LNCaP clone FGC (cell line): ENCODE measurements around the gene ZNF730.
"Not testable (repeated sequence)": the region's sequence is repeated elsewhere in the genome, so short reads cannot be mapped to it uniquely, and the experiment has no call there.

Experiments
- DNase-seq: peaks from one replicate; pipeline ENCODE4 v3.0.0-alpha.2; 2011; ENCODE audit warnings: low read depth
- H3K4me3 ChIP-seq: 2 replicates; pipeline ENCODE4 v1.5.1; 2011; ENCODE audit warnings: mild to moderate bottlenecking, low read depth, low read length, control low read depth
- TF ChIP-seq, protein P1 (sequence below): IDR thresholded peaks from 2 replicates; pipeline ENCODE4 v1.5.1; 2012; ENCODE audit warnings: mild to moderate bottlenecking; ENCODE audit not compliant: control insufficient read depth, insufficient read depth; ENCODE audit errors: extremely low read depth

ZNF730 gene

DNA sequence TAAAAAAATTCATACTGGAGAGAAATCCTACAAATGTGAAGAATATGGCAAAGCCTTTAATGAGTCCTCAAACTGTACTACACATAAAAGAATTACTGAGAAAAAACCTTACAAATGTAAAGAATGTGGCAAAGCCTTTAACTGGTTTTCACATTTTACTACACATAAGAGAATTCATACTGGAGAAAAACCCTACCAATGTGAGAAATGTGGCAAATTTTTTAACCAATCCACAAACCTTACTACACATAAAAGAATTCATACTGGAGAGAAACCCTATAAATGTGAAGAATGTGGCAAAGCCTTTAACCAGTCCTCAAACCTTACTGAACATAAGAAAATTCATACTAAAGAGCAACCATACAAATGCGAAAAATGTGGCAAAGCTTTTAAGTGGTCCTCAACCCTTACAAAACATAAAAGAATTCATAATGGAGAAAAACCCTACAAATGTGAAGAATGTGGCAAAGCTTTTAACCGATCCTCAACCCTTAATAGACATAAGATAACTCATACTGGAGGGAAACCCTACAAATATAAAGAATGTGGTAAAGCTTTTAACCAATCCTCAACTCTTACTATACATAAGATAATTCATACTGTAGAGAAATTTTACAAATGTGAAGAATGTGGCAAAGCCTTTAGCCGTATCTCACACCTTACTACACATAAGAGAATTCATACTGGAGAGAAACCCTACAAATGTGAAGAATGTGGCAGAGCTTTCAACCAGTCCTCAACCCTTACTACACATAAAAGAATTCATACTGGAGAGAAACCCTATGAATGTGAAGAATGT is 29.0 kb downstream of the ZNF730 start:
- no peak for DNase-seq
- no peak overlapping the region for H3K4me3 ChIP-seq
- TF ChIP-seq, protein P1, sequence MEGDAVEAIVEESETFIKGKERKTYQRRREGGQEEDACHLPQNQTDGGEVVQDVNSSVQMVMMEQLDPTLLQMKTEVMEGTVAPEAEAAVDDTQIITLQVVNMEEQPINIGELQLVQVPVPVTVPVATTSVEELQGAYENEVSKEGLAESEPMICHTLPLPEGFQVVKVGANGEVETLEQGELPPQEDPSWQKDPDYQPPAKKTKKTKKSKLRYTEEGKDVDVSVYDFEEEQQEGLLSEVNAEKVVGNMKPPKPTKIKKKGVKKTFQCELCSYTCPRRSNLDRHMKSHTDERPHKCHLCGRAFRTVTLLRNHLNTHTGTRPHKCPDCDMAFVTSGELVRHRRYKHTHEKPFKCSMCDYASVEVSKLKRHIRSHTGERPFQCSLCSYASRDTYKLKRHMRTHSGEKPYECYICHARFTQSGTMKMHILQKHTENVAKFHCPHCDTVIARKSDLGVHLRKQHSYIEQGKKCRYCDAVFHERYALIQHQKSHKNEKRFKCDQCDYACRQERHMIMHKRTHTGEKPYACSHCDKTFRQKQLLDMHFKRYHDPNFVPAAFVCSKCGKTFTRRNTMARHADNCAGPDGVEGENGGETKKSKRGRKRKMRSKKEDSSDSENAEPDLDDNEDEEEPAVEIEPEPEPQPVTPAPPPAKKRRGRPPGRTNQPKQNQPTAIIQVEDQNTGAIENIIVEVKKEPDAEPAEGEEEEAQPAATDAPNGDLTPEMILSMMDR = no peak

DNA sequence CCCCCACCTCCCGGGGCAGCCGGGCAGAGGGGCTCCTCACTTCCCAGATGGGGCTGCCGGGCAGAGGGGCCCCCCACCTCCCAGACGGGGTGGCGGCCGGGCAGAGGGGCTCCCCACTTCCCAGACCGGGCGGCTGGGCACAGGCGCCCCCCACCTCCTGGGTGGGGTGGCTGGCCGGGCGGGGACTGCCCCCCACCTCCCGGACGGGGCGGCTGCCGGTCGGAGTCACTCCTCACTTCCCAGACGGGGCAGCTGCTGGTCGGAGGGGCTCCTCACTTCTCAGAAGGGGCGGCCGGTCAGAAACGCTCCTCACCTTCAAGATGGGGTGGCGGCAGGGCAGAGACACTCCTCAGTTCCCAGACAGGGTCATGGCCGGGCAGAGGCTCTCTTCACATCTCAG is 43.9 kb downstream of the ZNF730 start:
- no peak for DNase-seq
- no peak overlapping the region for H3K4me3 ChIP-seq
- TF ChIP-seq, protein P1 = no peak

DNA sequence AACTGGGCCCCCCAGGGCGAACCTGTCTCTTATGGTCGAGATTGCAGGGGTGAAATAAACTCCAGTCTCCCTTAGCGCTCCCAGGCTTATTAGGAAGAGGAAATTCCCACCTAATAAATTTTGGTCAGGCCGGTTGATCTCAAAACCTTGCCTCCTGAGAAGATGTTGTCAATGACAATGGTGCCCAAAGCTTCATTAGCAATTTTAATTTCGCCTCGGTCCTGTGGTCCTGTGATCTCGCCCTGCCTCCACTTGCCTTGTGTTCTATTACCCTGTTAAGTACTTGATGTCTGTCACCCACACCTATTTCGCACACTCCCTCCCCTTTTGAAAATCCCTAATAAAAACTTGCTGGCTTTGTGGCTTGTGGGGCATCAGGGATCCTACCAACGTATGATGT is 51.5 kb downstream of the ZNF730 start:
- not testable (repeated sequence) for H3K4me3 ChIP-seq, DNase-seq

DNA sequence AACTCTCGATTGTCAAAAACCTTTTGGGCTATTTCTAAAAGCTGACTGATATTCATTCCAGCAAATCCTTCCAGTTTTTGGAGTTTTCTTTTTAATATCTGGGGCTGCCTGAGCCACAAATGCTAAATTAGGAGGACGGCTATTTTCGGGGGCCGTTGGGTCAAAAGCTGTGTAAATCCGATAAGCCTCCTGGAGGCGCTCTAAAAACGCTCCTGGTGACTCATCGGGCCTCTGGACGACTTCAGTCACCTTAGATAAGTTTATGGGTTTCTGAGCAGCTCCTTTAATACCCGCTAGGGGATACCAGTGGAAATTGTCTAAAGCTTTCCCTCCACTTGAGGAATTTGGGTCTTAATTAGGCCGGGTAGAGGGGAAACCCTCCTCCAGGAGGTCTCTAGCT is 66.4 kb downstream of the ZNF730 start:
- no peak overlapping the region for H3K4me3 ChIP-seq
- no peak for DNase-seq
- TF ChIP-seq, protein P1 = no peak

DNA sequence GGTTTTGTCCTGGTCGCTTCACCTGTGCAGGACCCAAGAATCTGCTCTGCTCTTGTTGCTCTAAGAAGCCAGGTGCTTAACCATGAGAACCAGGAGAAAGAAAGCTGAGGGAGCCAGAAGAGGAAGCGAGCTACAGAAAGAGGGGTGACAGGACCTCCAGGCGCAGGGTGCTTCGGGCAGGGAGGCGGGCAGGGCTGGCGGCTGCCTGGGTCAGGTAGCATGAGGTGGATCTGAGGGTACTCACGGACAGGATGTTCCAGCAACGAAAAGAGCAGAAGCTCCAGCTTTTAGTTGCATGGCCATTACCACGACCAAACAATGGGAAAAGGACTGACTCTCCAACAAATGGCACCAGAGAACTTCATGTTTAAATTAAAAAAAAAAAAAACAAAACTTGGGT is 73.5 kb downstream of the ZNF730 start:
- no peak for DNase-seq
- TF ChIP-seq, protein P1 = no peak
- H3K4me3 ChIP-seq = no peak overlapping the region
